HG02884 (cell line): ENCODE results near the gene CNOT2.
A peak's percentile ranks its signal among the peaks of the same experiment; 100 is the strongest.
"Not testable (repeated sequence)": the region's sequence is repeated elsewhere in the genome, so short reads cannot be mapped to it uniquely, and the experiment has no call there.

ENCODE experiments used
- ATAC-seq: cut with Tn5 transposase; IDR thresholded peaks from one replicate; pipeline ENCODE4 v1.9.1; 2021; ENCODE audit warnings: mild to moderate bottlenecking, moderate library complexity; ENCODE audit not compliant: unreplicated experiment

Gene CNOT2

DNA sequence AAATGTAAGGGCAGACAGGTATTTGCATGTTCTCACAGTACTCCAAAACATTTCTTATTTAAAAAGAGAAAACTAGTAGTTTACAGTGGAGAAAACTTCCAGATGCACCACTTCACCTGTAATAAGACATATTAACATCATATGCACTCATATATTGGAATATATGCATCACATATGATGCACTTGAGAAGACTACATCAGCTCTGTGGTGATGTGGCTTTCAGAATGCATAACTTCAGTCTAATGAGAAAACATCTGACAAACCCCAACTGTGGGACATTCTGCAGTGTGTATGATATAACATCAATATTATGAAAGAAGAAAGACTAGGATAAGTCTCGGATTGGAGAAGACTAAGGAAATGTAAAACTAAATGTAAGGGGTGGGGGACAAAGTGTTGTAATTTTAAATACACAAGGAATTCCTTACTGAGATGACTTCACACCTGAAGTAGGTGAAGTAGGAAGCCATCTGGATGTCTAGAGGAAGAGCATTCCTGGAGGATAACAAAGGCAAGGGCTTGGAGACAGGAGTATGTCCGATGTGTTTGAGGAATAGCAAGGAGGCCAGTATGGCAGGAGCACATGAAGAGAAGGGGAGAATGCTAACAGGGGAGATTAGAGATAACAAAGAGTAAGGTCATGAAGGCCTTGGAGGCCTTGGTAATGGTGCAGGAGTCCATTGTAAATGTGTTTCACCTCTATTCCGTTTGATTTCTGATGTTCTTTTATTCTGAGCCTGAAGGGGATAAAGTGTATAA is 49.0 kb downstream of the CNOT2 start:
- no peak for ATAC-seq

DNA sequence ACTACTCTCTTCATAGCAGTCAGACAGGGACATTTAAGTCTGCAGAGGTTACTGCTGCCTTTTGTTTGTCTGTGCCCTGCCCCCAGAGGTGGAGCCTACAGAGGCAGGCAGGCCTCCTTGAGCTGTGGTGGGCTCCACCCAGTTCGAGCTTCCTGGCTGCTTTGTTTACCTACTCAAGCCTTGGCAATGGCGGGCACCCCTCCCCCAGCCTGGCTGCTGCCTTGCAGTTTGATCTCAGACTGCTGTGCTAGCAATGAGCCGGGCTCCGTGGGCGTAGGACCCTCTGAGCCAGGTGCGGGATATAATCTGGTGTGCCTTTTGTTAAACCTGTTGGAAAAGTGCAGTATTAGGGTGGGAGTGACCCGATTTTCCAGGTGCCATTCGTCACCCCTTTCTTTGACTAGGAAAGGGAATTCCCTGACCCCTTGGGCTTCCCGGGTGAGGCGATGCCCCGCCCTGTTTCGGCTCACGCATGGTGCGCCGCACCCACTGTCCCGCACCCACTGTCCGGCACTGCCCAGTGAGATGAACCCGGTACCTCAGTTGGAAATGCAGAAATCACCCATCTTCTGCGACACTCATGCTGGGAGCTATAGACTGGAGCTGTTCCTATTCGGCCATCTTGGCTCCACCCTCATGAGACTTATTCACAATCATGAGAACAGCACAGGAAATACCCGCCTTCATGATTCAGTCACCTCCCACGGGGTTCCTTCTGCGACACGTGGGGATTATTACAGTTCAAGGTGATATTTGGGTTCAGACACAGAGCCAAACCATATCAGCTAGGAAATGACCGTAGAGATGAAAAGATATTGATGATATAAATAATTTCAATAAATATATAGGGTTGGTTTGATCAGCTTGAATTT is 61.7 kb downstream of the CNOT2 start:
- not testable (repeated sequence) for ATAC-seq

DNA sequence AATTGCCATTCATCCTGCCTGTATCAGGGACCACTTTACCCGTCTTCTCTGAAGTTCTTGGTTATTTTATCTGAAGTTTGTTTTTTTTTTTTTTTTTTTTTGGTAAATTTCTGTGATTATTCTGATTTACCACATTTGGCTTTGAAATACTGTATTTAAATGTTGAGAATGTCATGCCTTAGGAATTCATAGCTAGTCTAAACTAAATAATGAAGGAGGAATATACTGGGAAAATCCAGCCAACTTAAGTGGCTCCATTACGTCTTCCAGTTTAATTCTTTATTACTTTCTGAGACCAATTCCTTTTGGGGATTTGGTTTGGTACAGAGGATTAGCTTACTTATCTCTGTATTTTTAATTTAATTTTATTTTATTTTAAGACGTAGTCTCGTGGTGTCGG is 62.6 kb downstream of the CNOT2 start:
- no peak for ATAC-seq

DNA sequence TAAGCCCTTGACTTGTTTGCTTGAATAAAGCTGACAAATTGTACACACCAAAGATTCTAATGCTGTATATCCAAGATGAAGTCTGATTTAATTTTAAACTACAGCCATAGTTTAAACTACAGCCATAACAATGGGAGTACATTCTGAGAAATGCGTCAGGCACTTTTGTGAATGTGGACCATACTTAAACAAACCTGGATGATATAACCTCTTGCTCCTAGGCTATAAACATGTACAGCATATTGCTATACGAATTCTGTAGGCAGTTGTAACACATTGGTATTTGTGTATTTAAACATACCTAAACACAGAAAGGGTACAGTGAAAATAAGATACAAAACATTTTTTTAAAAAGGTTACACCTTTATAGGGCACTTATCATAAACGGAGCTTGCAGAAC is 63.4 kb downstream of the CNOT2 start:
- ATAC-seq: no peak

DNA sequence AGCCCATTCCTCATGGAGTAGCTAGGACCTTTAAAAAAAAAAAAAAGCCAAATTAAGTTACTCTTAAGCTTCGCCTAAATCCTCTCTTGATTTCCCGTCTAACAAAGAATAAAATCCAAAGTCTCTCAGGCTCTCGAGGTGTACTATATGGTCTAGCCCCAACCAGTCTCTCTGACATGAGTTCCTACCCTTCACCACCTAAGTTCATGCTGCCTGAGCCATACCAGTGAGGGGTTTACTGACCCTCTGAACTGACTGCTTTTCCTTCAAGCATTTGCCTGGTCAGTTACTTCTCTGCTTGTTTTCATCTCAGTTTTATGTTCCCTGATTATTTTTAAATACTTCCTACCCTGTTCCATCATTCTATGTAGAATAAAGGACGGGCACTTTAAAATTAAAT is 64.6 kb downstream of the CNOT2 start:
- no peak for ATAC-seq

DNA sequence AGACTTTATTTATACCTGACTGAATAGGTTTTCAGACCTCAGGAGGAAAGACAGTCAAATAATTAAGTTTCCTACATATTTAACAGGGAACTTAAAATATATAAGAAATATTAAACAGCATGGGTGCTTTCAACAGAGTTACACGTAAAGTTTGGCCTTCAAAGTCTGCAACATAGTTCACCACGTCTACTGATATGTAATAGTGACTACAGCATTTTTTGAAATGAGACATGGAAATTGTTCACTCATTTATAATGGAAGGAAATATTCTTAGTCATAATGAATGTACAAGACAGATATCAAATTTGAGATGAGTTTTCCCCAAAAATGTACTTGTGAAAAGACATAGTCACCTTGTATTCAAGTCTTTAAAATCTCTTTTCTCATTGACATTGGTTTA is 66.1 kb downstream of the CNOT2 start:
- no peak for ATAC-seq

DNA sequence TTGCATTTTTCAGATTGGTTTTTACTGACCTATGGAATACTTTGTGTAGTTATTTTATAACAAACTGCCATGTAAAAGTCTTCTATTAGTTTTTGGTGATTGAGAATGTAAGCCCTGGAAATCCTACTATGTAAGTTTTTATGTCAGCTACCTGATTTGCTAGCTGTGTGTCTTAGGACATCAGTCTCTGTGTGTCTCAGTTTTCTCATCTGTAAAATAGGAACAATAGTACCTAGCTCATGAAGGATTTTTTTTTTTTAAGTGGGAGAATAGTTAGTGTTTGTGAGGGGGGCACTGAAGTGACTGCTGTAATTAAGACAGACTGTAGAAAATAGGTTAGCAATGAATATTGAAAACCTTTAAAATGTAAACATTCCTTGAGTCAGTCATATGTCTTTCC is 70.9 kb downstream of the CNOT2 start:
- ATAC-seq: no peak

DNA sequence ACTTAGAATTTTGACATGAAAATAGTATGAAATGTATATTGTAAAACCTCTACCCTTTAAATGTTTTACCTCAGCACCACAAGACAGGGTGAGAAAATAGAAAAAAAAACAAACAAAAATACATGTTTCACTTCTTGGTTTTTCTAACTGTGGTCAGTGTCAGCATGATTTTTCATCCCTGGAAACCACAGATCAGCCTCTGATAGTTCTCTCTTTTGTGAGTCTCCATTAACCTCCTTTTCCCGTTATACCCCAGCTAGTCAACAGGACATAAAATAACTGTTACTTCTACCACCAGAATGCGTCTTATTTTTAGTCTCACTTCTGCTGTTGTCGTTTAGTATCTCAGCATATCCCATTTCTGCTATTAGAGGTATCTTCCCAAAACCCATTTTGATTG is 74.5 kb downstream of the CNOT2 start:
- ATAC-seq: peak; percentile 96

DNA sequence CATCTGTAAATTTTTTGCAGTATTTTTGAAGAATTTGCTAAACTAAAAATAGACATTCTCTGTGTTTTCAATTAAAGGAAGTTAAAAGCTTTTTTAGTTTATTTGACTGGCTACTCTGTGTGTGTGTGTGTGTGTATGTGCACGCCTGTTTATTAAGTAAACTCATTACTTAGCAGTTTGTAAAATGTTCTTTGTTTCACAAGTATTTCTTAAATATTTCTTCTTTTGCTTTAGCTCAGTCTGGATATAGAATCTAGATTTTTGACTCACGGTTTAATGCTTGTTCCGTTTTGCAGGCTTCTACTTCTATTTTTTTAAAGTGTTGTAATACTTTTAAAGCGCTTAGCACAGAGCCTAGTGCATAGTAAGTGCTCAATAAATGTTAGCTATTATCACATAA is 76.4 kb downstream of the CNOT2 start:
- no peak for ATAC-seq

DNA sequence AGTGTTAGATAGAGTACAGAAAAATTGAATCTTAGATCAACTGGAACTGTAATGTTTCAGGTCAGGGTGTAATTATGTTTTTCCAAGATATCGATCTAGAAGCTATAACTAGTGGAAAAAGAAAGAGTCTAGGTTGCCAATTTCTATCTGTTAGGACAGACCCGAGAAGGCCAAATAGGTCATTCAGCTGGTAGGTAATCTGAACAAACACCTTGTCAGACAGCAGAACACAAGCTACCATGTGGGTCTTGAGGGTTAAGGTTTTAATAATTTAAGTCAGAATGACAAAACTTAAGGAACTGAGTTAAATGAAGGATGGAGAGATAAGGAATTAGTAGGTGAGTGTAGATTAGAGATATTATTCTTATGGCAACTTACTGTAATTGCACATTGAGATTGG is 78.0 kb downstream of the CNOT2 start:
- no peak for ATAC-seq

DNA sequence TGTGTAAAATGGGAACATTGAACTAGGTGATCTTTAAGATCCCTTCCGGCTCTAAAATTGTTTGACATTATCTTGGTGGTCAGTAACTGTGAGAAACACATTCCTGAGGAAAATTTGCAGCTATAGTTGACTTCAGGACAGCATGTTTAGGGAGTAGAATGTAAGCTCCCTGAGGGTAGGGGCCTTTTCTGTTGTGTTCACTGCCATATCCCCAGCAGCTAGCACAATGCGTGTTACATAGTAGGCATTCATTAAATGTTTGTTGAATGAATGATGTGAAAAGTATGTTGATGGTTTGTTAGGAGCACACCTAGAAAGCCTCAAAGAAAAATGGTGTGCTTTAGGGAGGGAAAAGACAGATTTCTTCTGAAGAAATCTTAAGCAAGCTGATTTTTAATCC is 84.3 kb downstream of the CNOT2 start:
- no peak for ATAC-seq

DNA sequence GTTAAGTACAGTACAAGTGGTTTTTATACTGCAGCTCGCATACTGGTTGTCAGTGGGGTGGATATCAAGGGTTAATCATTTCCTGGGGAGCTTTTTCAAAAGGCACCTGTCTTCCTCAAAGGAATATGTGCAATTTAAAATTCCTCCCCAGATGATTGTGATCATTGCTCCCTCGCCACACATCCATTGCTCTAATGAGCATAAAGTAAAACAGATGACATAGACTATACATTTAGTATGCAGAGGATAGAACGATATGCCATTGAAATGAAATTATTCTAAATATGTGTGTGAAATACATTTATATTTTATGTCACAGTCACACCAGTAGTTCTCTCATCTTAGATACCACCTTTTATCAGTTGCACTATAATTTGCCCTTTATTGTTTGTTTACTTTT is 86.5 kb downstream of the CNOT2 start:
- ATAC-seq: no peak

DNA sequence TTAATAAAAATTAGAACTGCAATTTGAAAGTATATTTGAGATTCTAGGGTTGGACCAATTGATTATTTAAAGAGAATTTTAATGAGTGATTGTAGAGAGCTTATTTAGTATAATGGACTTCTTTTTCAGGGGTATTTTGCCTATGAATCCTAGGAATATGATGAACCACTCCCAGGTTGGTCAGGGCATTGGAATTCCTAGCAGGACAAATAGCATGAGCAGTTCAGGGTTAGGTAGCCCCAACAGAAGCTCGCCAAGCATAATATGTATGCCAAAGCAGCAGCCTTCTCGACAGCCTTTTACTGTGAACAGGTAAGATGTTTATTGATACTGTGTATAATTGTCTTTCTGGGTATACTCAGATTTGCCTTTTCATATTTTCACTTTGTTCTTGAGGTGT is 86.9 kb downstream of the CNOT2 start:
- no peak for ATAC-seq

DNA sequence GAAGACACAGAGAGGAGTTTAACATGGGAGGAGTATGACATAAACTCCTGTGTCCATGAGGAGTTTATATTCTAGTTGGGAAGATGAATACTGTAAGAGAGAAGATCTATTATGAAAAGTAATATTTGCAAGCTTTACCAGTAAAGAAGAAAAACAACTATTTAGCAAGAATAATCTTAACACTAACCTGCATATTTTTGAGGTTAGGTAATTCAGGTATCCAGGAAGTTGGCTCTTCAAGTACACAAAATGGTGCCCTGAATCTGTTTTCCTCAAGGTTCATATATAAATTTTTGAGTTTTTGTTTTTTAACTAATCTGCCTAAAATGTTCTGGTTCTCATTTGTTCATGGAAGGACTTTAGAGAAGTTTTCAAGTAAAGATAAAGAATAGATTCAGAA is 89.0 kb downstream of the CNOT2 start:
- ATAC-seq: no peak

DNA sequence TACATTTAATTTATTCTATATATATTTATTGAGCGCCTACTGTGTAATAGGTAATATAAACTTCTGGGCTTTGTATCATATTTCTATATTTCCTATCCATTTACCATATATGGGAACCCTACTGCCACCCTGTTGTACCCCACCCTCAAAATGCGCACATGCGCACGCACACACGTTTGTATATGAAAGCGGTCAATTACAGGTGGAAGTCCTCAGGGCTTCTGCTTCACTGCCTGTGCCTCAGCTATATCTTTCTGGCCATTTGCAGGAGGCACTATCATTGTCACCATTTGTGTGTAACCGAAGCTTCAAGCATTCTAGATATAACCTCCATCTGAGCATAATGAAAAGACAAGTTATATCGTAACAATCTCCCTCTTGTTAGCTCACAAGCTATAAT is 91.5 kb downstream of the CNOT2 start:
- no peak for ATAC-seq

DNA sequence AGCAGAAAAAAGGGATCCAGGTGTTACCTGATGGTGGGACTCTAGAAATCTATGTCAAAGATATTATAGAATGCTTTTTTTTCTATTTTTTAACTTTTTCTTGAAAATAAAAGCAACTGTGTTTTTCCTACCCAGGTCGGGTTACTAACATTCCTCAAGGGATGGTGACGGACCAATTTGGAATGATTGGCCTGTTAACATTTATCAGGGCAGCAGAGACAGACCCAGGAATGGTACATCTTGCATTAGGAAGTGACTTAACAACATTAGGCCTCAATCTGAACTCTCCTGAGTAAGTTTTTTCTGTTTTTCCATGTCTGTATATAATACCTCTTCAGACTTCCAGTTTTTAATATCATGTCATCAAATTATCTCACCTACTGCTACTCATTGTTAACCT is 95.3 kb downstream of the CNOT2 start:
- ATAC-seq: no peak

DNA sequence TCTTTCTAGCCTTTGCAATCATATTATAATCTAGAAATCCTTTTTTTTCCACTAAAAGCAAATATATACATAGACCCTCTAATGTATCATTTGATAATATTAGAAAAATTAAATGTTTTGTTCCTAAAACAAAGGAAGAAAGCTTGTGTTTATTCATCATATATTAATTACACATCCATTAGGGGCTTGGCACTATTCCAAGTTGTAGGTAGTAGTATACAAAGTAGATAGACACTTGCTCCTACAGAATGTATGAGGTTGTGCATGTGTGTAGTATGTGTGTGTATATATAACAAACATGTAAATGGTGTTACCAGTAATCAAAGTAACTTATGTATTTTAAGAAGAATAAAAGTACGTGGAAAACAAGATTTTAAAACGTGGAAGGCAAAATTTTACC is 107.8 kb downstream of the CNOT2 start:
- ATAC-seq: no peak

DNA sequence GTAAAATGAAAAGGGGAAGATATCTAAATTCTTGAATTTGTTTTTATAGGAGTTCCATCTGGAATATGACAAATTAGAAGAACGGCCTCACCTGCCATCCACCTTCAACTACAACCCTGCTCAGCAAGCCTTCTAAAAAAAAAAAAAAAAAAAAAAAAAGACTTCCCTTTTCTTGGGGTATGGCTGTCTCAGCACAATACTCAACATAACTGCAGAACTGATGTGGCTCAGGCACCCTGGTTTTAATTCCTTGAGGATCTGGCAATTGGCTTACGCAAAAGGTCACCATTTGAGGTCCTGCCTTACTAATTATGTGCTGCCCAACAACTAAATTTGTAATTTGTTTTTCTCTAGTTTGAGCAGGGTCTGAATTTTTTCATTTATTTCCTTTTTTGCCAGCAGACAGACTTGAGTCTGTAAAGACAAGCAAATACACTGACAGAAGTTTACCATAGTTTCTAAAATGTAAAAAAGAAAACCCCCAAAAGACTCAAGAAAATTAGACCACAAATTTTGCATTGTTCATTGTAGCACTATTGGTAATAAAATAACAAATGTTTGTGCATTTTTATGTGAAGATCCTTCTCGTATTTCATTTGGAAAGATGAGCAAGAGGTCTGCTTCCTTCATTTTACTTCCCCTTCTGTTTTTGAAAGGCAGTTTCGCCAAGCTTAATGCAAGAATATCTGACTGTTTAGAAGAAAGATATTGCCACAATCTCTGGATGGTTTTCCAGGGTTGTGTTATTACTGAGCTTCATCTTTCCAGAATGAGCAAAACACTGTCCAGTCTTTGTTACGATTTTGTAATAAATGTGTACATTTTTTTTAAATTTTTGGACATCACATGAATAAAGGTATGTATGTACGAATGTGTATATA is 110.8 kb downstream of the CNOT2 start:
- no peak for ATAC-seq

DNA sequence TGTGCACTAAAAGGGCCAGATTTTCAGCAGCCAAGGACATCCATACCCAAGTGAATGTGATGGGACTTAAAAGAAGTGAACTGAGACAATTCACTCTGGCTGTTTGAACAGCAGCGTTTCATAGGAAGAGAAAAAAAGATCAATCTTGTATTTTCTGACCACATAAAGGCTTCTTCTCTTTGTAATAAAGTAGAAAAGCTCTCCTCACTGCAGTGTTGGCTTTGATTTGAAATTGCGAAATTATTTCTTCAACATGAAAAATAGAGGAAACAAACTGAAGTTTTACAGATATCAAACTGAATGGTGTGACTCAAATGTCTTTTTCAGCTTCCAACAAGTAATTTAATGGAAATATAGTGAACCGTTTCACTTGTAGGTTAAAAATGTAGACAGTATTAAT is 111.6 kb downstream of the CNOT2 start:
- ATAC-seq: no peak

DNA sequence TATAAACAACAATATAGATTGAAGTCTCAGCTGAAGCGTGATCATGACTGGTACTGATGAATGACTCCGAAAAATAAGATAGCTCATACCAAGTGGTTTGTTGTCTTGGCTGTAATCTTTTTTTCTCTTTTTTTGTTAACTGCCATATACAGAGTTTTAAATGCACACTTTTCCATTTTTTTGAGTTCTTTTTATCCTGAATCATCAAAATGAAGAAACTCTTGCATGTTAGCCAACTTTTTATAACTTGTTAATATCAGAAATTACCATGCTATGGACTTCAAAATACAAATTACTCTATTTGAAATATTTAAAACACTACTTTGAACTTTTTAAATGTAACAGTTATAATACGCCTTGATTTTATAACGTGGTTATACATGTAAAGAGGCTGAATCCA is 112.7 kb downstream of the CNOT2 start:
- ATAC-seq: no peak

DNA sequence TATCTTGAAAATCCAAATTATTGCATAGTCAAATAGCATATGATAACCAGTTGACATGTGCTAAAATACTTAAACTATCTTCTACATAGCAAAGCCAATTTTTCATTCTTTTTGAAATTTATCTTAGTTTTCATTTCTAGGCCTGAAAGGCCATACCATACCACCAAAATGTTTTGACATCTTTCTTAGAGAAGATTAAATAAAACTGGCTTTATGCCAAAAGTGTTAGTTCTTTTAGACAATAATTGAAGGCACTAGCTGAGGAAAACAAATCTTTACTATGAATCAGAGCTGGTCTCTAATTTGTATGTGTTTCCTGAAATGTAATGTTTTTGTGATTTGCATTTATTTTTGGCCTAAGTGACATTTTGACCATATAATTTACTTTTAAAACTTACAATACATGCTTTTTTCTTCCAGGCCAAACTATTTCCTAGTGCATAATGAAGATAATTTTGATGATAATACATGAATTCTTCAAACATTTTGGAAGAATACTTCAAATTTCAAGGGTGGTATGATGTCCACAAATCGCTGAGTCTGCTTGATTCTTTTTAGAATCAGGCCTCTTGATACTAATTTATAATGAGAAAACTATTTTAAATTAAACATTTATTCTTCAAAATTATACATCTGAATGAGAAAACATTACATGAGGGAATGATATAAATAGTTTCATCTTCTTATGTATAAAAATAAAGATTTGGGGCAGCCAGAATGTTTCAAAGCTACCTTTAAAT is 116.4 kb downstream of the CNOT2 start:
- ATAC-seq: no peak
